Hippocampal formation (tissue), 2 donors: ENCODE data around the gene IL1R2.

Experiments
- DNase-seq, 2 donors: peaks; one replicate each; lab custom pipeline; 2025; lab: John Stamatoyannopoulos, UW

Gene IL1R2

GRCh38 chr2:101974663-101975062, 17.1 kb upstream of the IL1R2 start:
- DNase-seq: no peak

DNA sequence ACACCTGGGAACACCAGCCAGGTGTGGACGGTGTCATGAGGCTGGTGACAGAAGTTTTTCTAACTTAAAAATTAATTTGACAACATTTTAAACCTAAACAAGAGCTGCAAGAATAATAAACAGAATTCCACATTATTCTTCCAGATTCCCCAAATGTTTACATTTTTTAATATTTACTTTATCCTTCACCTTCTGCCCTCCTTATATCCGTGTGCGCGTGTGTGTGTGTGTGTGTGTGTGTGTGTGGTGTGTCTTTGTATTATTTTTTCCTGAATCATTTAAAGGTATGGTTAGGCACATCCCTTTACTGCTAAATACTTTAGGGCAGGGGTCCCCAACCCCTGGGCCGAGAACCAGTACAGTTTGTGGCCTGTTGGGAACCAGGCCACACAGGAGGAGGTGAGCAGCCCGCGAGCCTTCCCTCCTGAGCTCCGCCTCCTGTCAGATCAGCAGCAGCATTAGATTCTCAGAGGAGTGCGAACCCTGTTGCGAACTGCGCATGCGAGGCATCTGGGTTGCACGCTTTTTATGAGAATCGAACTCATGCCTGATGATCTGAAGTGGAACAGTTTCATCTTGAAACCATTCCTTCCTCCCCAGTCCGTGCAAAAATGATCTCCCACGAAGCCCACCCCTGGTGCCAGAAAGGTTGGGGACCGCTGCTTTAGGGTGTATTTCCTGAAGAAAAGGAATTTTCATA, 16.4 kb upstream of the IL1R2 start:
- DNase-seq: no peak

DNA sequence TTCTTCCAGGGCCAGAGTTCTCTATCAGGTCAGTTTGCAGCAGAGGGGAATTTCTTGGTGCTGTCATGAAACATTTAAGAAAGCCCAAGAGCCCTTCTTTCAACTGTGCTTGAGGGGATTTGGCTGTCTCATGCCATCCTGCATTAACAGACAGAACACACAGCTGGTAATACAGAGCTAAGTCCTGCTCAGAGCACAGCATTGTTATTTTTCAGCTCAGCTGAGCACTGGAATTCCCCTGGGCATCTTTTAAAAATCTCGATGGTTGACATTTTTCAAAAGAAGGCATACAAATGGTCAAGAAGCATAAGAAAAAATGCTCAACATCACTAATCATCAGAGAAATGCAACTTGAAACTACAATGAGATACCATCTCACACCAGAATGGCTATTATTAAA, 14.9 kb upstream of the IL1R2 start:
- no peak for DNase-seq

DNA sequence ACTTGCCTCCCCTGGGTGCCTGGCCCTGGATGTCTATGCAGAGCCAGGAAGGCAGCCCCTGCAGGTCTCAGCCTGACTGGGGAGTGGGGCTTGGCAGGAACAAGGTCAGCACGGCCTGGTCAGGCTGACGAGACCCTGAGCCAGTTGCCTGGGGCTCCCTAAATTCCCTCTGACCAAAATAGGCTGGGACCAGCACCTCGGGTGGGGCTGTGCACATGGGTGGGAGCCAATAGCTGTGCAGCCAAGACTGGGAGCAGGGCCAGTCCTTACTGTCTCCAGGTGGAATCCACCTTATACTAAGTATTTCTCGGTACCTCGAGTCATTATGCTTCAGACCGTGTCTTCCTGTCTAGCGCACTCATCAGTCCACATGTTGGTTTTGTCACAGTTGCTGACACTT, 11.4 kb upstream of the IL1R2 start:
- no peak for DNase-seq

DNA sequence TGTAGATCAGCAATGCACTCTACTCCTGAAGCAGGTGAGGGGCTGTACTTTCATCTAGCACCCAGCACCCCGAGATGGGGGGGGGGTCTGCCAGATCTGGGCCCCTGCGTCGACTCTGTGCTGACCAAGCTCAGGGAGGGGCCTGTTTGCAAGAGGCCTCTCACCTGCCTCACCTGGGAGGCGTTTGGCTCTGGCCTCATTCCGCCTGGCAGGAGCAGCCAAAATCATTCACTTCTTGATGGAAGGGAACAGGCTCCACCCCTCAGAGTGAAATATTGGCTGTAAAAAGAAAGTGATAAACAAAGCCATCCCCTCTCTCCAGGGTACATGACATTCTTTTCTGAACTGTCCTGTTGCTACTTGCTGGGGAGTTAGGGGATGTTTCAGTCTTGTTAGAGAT, 10.7 kb upstream of the IL1R2 start:
- no peak for DNase-seq

- no peak for DNase-seq
These were observed 10.3 kb upstream of the IL1R2 start for GRCh38 chr2:101981504-101981903.

- DNase-seq: no peak
These were observed 9.2 kb upstream of the IL1R2 start for GRCh38 chr2:101982495-101983029.

DNA sequence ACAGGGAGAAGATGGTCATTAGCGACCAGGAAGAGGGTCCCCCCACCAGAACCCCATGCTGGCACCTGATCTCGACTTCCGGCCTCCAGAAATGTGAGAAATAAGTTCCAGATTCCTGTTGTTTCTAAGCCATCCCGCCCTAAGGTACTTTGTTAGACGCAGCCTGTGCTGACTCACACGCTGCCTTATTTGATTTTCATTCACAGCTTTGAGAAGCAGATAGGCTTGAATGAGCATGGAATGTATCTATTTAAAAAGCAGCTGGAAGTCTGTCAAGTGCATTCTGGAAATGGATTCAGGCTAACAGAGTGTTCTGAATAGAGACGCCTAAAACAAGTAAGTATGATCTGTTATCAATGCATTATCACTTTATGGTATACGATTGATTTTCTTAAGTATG, 8.3 kb upstream of the IL1R2 start:
- DNase-seq: peak in 1 of 2 donors; percentile 27

- DNase-seq: peak in 1 of 2 donors; percentile 4
These were observed 7.8 kb upstream of the IL1R2 start for GRCh38 chr2:101983928-101984327.

DNA sequence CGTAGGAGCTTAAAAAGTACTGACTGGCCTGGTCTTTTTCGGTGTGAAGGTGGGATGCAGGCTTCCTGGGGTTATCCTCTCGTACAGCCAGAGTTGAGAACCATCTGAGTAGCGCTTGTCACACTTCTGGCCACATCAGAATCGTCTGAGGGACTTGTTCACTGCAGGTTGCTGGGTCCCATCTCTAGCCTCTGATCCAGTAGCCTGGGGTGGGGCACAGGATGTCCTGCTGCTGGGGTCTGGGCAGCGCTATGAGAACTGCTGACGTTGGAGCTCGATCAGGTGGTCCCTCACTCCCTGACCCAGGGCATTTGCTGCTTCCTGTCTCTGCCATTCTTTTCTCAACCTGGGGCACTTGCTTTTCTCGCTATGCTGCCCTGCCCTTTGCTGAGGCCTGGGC, 7.1 kb upstream of the IL1R2 start:
- no peak for DNase-seq

DNA sequence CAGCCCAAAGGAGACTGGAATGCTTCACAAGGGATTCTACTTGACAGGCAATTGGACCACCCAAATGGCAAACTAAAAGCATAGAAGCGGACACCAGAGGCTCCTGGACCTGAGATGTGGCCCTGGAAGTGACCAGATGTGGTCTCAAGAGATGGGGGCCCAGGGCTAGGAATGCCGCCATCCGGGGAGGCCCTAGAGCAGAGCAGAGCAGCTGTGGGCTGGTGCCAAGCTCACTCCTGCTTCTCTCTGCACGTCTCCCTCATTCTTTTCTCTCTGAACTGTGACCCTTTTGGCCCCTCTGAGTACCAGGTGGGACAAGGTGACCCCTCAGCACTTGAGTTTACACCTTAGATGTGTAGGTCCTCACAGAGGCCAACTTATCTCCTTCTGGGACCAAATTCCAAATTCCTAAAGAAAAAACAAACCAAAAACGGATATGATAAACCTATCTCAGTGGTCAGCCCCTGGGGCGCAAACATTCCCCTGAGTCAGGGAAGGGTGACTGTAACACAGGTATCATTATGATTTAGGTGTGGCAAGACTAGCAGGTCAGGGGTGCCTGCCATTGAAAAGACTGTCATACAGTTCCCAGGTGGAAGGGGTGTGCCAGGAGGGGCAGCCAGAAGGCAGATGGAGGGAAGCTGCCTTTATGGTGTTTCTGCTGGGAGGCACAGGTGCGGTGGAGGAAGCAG, 6.5 kb upstream of the IL1R2 start:
- no peak for DNase-seq

DNA sequence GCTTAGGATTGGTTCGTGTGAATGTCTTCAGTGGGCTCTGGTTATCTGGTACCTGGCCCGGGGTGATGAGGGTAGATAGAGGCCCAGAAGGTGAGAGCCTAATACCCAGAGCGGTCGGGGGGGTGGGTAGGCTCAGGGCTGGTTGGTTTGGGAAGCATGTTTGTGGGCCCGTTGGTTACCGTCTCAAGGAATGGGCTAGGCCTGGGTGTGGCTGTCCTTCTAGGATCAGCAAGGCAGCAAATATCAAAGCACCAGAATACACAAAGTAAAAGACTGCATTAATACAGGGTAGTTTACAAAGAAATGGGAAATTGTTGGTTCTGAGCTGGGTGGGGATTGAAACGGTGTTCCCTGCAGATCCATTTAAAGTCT, 6.0 kb upstream of the IL1R2 start:
- no peak for DNase-seq

- DNase-seq: no peak
These were observed 5.4 kb upstream of the IL1R2 start for GRCh38 chr2:101986376-101986775.

- DNase-seq: no peak
These were observed 4.7 kb upstream of the IL1R2 start for GRCh38 chr2:101986804-101987740.

GRCh38 chr2:101987832-101988231, 3.9 kb upstream of the IL1R2 start:
- DNase-seq: no peak

DNA sequence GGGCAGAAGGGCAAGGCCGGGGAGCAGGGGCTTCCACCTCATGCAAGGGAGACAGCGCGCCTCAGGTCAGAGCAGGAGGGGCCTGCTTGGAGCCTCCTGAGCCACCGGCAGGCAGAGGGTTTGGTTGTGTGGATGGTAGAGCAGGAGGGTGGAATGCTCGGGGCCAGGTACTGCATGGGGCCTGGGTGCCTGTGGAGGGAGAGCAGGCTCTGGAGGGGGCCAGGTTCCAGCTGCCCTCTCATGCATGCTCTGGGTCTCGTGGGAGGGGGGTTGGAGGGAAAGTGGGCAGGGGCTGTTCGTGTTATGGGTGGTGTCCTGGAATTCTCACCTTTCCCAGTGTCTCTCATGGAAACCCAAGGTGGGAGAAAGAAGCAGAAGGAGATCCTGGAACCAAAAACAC, 3.2 kb upstream of the IL1R2 start:
- no peak for DNase-seq

GRCh38 chr2:101989740-101990460, 1.9 kb upstream of the IL1R2 start:
- no peak for DNase-seq

GRCh38 chr2:101993772-101994171, 2.0 kb downstream of the IL1R2 start:
- no peak for DNase-seq

- no peak for DNase-seq
These were observed 3.3 kb downstream of the IL1R2 start for GRCh38 chr2:101995019-101995418.

DNA sequence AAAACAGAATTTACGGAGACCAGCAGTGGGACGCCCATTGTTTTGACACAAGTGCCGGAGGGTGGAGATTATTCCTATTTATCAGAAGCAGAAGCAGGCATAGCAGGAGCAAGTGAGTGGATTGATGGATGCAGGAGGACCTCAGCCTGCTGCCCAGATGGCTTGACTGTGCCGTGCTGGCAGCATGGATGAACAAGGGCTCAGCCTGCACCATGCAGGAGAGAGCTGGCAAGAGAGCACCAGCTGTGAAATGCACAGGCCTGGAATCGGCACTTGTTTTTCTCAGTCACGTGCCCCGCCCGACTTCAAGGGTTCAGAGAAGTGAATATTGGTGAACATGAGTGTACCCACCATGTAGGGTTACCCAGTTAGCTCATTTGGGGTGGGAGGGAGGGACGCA, 4.0 kb downstream of the IL1R2 start:
- DNase-seq: no peak

- no peak for DNase-seq
These were observed 6.8 kb downstream of the IL1R2 start for GRCh38 chr2:101998556-101998895.
